ENCODE data around the gene RAD51B. TPM values are rescaled to one million over a fixed set of nuclear protein-coding genes. Genes with fewer than 3 reads are reported as not detected.

The RAD51B gene
- polyA plus RNA-seq, 1 experiment = 6.6 TPM

DNA sequence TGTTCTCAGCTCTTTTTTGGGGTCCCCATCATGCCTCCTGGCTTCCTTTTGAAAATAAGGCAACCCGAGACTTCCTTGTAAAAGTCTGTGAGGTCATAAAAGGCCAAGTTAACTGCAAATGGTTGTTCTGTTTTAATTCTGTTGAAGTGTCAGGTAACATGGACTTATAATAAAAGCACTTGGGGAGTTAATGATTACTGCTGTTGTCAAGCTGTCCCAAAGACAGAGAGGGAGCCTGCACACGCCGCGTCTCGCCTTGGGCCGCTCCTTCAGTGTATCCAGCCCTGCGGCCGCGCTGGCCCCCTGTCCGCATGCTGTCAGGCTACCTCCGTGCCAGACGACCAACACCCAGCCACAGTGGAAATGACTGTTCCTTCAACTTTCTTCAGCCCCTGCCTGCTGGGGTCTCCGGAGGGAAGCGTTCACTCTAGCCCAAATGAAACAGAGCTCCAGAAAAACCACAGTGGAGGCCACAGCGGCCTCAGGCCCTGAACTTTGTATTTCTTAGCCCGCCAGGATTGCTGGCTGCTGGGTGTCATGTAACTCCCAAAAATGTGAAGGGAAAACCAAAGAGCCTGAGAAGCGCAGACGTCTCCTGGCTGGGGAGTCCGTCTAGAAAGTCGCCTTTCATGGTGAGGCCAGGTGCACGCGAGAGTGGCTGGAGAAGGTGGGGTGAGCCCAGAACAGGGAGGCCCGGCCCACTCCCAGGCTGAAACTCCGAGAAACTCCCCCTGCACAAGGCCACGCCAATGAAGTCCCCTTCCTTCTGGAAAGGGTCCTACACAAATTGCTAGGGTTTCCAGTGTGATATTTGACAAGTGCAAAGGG lies 784.2 kb downstream of the RAD51B start:
- peaks cover 25% of the 10 kb centered on the region for H3K9me3 ChIP-seq (ENCODE audit: control insufficient read depth, insufficient read depth, low read length)
- POLR2A ChIA-PET = no interaction called here
- no peaks in the 10 kb centered on the region for H3K27me3 ChIP-seq (ENCODE audit: control insufficient read depth, insufficient read depth, low read length)
- CTCF ChIA-PET = no interaction called here
- TF ChIP-seq, protein P1, sequence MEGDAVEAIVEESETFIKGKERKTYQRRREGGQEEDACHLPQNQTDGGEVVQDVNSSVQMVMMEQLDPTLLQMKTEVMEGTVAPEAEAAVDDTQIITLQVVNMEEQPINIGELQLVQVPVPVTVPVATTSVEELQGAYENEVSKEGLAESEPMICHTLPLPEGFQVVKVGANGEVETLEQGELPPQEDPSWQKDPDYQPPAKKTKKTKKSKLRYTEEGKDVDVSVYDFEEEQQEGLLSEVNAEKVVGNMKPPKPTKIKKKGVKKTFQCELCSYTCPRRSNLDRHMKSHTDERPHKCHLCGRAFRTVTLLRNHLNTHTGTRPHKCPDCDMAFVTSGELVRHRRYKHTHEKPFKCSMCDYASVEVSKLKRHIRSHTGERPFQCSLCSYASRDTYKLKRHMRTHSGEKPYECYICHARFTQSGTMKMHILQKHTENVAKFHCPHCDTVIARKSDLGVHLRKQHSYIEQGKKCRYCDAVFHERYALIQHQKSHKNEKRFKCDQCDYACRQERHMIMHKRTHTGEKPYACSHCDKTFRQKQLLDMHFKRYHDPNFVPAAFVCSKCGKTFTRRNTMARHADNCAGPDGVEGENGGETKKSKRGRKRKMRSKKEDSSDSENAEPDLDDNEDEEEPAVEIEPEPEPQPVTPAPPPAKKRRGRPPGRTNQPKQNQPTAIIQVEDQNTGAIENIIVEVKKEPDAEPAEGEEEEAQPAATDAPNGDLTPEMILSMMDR (IDR thresholded peaks at IDR 0.05; ENCODE audit: low read depth, low read length) = no peak
- H3K4me3 ChIP-seq (ENCODE audit: low read depth, low read length) = no peak overlapping the region
- DNase-seq (ENCODE audit: low read depth, low spot score) = no peak
- H3K27ac ChIP-seq (ENCODE audit: low read depth, low read length) = no peak overlapping the region

DNA sequence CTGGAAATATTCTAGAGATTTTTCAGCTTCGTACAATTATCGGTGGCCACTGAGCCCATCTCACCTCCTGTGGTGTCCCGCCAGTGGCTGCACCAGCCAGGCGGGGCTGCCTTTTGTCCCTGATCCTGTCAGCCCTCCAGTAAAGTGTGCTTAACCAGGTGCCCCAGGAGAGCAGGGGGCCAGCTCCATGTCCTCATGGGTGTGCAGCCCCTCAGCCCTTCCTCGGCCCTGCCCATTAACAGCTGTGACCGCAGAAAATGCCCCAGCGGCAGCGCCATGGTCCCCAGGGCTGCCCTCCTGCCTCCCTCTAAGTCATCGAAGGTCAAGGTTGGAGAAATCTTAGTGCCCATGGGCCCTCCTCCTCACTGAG lies 784.8 kb downstream of the RAD51B start:
- Histone ChIP-seq H3K27me3 (ENCODE audit: control insufficient read depth, insufficient read depth, low read length) (no peaks in the 10 kb centered on the region), H3K4me3 (ENCODE audit: low read depth, low read length) (no peak overlapping the region), H3K27ac (ENCODE audit: low read depth, low read length) (no peak overlapping the region), H3K9me3 (ENCODE audit: control insufficient read depth, insufficient read depth, low read length) (peaks cover 25% of the 10 kb centered on the region)
- ChIA-PET POLR2A (no interaction called here), CTCF (no interaction called here)
- no peak for DNase-seq (ENCODE audit: low read depth, low spot score)
- TF ChIP-seq, protein P1 (IDR thresholded peaks at IDR 0.05; ENCODE audit: low read depth, low read length) = no peak

DNA sequence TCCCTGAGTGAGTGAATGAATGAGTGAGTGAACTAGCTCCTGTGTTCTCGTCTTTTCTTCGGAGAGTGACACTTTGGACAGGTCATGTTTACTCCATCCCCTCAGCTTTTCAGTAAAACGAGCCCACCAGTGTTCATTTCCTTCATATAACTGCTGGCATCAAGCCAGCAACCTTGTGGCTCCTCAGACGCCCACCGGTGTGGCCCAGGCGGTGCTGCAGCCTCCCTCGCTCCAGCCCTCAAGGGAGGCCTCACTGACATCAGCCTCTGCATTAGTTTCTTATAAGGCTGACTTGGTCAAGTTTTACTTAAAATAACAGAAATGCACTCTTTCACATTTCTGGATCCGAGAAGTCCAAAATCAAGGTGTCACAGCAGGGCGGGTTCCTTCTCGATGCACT lies 785.2 kb downstream of the RAD51B start:
- TF ChIP-seq, protein P1 (IDR thresholded peaks at IDR 0.05; ENCODE audit: low read depth, low read length) = no peak
- H3K4me3 ChIP-seq (ENCODE audit: low read depth, low read length) = no peak overlapping the region
- no peak for DNase-seq (ENCODE audit: low read depth, low spot score)
- no peaks in the 10 kb centered on the region for H3K27me3 ChIP-seq (ENCODE audit: control insufficient read depth, insufficient read depth, low read length)
- POLR2A ChIA-PET = no interaction called here
- peaks cover 25% of the 10 kb centered on the region for H3K9me3 ChIP-seq (ENCODE audit: control insufficient read depth, insufficient read depth, low read length)
- H3K27ac ChIP-seq (ENCODE audit: low read depth, low read length) = no peak overlapping the region
- CTCF ChIA-PET = no interaction called here

DNA sequence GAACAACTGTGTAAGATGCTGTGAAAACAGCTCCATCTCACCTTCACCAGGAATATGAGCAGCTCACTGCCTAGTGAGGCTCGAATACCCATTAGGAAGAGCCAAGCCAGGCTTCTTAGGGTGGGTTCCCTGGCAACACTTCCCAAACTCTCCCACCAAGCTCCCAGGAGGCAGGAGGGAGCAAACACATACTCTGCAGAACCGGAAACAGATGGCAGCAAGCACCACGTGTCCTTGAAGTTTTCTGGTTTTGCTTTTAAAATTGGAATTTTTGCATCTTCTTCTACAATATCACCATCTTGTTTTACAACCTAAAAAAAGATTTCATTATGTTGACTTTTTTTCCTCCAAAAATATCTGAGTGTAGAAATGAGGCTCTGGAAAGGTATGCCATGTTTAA lies 786.6 kb downstream of the RAD51B start:
- H3K4me3 ChIP-seq (ENCODE audit: low read depth, low read length) = no peak overlapping the region
- TF ChIP-seq, protein P1 (IDR thresholded peaks at IDR 0.05; ENCODE audit: low read depth, low read length) = no peak
- POLR2A ChIA-PET = no interaction called here
- no peaks in the 10 kb centered on the region for H3K27me3 ChIP-seq (ENCODE audit: control insufficient read depth, insufficient read depth, low read length)
- H3K27ac ChIP-seq (ENCODE audit: low read depth, low read length) = no peak overlapping the region
- peaks cover 25% of the 10 kb centered on the region for H3K9me3 ChIP-seq (ENCODE audit: control insufficient read depth, insufficient read depth, low read length)
- CTCF ChIA-PET = interaction anchor here (0.5 to 0.6 kb wide), 2 partner anchors 27 to 77 kb away, joined by 3 read pairs; no protein-coding TSS in a partner anchor
- no peak for DNase-seq (ENCODE audit: low read depth, low spot score)

DNA sequence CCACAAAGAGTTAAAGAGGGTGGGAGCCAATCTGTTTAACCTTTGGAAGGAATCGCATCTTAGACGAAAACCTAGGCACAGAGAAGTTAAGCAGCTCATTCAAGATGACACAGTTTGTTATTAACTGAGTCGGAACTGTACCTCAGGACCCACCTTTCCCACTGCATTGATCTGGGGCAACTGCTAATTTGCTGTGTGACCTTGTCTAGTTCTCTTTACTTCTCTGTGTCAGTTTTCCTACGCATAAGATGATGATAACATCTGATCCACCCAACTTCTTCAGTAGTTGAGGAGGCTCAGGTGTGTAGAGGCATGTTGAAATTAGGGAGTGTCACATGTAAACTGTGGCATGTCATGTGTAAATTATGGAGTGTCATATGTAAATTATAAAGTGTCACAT lies 787.1 kb downstream of the RAD51B start:
- ChIA-PET CTCF (interaction anchor here (0.5 kb wide), 1 partner anchor 76 kb away, joined by 3 read pairs; no protein-coding TSS in a partner anchor), POLR2A (interaction anchor here (0.9 to 1.3 kb wide), 3 partner anchors 8 to 183 kb away, joined by 3 to 5 read pairs (median 3); no protein-coding TSS in a partner anchor)
- no peak overlapping the region for H3K27ac ChIP-seq (ENCODE audit: low read depth, low read length)
- TF ChIP-seq, protein P1 (IDR thresholded peaks at IDR 0.05; ENCODE audit: low read depth, low read length) = no peak
- DNase-seq (ENCODE audit: low read depth, low spot score) = no peak
- H3K27me3 ChIP-seq (ENCODE audit: control insufficient read depth, insufficient read depth, low read length) = no peaks in the 10 kb centered on the region
- H3K4me3 ChIP-seq (ENCODE audit: low read depth, low read length) = no peak overlapping the region
- peaks cover 25% of the 10 kb centered on the region for H3K9me3 ChIP-seq (ENCODE audit: control insufficient read depth, insufficient read depth, low read length)

Data from AG04450 (cell line).